Epidermal melanocyte (primary cell): ENCODE data around the gene ITPKA.

Experiments used
- DNase-seq: peaks from one replicate; pipeline ENCODE4 v3.0.0; 2011; ENCODE audit warnings: low spot score; ENCODE audit not compliant: insufficient read length

ITPKA gene

DNA sequence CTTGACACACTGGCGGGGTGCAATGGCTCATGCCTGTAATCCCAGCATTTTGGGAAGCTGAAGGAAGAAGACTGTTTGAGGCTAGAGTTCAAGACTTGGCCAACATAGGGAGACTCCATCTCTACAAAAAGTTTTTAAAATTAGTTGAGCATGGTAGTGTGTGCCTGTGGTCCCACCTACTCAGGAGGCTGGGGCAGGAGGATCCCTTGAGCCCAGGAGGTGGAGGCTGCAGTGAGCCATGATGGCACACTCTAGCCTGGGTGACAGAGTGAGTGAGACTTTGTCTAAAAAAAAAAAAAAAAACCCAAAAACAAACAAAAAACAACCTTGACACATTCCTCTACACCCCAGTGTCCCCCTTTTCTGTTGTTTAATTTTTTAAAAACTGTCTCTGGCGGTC, 4.0 kb upstream of the ITPKA start:
- no peak for DNase-seq

- DNase-seq: peak; percentile 75
These were observed 3.3 kb upstream of the ITPKA start for GRCh38 chr15:41490355-41490754.

GRCh38 chr15:41491889-41492288, 1.8 kb upstream of the ITPKA start:
- no peak for DNase-seq

- no peak for DNase-seq
These were observed 973 bp upstream of the ITPKA start for GRCh38 chr15:41492597-41493204.

GRCh38 chr15:41493902-41494189, 172 bp downstream of the ITPKA start:
- no peak for DNase-seq

- no peak for DNase-seq
These were observed 682 bp downstream of the ITPKA start for GRCh38 chr15:41494190-41494921.

- no peak for DNase-seq
These were observed 1.5 kb downstream of the ITPKA start for GRCh38 chr15:41494922-41495735.

DNA sequence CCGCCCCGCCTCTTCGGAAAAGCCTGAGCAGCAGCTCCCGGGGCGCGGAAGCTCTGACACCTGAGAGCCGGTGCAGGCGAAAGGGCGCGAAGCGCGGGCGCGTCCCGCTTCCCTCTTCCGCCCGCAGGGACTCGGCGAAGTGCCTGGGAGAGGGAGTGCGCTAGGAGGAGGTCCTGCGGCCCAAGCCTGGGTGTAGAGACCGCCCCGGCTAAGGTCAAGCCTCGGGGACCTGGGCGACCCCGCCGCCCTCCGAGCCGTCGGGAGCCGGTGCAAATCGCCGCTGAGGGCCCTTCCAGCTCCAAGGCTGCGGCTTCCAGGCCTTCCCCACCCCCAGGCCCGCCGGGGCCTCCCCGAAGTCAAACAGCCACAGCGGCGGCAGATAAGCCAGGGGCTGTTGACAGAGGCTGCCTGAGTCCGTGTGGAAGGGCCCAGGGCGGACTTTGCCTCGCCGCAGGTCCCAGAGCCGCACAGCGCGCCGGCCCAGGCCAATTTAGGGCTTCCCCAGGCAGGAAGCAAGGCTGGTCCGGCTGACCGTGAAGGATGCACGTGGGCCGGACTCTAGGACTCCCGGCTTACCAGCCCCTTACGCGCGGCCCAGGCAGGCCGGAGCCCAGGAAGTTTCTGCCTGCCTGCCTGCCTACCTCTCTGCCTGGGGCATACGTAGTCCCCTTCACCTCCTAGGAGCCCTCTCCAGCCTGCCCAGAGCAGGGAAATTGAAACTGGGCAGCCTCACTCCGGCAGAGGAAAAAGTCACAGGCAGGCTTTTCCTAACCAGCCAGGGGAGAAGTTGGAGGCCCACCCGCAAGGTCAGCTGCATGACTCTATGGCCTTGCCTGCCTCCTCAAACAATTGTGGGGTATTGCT, 2.3 kb downstream of the ITPKA start:
- DNase-seq: no peak

GRCh38 chr15:41498657-41499056, 5.0 kb downstream of the ITPKA start:
- DNase-seq: no peak

DNA sequence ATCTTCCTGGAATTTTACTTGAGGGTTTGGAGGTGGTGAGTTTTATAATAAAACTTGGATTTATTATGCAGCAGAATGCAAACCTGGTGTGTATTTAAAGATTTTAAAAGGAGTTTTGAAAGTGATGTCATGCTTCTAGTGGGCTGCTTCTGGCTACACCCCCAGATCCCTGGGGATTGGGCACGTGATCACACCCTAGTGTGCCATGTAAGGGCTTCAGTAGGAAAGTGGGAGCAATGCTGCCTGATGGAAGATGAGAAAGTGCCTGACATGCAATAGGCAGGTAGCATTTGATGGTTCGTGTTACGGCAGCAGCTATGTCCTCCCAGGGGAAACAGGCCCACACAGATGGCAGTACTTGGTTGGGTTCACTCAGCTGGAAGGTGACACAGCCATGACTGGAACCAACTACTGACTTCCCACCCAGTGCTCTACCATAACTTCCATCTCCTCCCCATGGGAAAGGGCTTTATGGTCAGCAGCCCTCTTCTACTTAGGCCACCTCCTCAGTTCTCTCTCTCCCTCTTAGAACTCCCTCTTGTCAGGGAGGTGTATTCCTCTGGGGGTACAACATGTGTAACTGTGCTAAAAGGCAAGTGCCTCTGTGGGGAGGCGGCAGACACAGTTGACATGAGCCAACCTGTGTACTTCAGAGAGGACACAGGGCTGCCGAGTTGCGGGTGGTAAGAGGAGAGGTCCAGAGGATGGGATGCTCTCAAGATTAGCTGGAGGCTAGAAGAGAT, 5.6 kb downstream of the ITPKA start:
- no peak for DNase-seq

DNA sequence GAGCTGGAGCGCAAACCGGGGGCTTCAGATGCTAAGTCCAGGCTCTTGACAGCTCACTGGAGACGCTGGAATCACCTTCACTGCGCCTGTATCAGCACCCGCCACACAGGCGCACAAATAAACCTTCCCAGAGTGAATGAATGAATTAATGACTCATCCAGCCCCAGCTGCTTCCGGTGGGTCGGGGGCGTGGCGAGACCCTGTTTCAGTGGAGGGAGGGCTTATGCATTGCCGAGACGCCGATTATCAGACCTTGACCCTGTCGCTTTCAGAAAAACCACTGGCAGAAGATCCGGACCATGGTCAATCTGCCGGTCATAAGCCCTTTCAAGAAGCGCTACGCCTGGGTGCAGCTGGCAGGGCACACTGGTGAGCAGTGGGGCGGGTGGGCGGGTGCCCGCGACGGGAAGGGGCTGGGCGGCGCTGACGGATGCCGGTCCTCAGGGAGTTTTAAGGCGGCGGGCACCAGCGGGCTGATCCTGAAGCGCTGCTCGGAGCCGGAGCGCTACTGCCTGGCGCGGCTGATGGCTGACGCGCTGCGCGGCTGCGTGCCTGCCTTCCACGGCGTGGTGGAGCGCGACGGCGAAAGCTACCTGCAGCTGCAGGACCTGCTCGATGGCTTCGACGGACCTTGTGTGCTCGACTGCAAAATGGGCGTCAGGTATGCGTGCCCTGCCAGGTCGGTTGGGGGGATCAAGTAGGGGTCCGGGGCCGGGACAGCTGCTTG, 7.7 kb downstream of the ITPKA start:
- no peak for DNase-seq

DNA sequence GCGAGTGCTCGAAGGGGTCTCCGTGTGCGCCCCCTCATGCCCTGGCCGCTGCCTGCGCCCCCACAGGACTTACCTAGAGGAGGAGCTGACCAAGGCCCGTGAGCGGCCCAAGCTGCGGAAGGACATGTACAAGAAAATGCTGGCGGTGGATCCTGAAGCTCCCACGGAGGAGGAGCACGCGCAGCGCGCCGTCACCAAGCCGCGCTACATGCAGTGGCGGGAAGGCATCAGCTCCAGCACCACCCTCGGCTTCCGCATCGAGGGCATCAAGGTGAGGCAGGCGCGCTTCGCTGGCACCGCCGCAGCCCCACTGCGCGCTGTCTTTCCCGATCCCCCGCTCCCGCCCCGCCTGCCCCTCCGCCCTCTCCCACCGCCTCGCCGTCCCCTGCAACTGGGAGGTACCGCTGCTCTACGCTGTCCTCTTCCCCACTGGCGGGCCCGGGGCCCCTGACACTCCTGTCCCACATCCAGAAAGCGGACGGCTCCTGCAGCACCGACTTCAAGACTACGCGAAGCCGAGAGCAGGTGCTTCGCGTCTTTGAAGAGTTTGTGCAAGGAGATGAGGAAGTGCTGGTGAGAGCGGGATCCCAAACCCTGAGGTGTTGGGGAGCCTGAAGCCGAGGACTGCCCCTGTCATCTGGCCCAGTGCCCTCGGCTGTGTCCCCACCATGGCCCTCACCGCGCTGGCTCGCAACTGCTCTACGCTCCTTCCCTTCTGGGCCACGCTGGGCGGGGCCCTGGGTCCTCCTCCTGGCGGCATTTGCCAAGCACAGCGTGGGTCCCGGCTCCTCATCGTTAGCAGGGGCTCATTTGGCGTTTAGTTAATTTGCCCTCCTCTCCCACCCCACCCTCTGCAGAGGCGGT, 8.5 kb downstream of the ITPKA start:
- no peak for DNase-seq

DNA sequence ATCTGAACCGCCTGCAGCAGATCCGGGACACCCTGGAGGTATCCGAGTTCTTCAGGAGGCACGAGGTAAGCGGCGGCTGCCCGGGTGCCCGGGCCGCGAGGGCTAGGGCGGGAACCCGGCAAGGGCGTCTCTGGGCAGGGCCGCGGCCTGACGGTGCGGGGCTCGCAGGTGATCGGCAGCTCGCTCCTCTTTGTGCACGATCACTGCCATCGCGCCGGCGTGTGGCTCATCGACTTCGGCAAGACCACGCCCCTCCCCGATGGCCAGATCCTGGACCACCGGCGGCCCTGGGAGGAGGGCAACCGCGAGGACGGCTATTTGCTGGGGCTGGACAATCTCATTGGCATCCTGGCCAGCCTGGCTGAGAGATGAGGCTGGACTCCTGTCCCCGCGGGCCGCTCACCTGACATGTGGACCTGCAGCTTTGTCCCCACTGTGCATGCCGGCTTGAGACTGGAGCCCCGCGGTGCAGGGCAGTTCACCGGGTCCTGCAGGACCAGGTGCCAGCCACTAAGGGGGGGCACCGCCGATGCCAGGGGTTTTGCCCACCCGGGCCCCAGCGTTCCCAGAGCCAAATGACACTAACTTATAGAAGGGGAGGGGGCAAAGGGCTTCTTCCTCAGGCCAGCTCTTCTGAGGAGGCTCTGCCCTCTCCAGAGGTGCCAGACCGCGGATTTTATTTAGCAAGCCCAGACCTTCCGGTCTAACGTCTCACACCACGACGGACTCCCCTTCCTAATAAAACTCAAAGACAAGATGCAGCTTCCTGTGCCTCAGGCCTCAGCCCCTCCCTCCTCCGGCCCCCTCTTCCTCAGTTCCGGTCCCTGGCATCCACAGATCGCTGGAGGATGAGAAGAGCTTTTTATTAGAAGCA, 9.4 kb downstream of the ITPKA start:
- DNase-seq: no peak

DNA sequence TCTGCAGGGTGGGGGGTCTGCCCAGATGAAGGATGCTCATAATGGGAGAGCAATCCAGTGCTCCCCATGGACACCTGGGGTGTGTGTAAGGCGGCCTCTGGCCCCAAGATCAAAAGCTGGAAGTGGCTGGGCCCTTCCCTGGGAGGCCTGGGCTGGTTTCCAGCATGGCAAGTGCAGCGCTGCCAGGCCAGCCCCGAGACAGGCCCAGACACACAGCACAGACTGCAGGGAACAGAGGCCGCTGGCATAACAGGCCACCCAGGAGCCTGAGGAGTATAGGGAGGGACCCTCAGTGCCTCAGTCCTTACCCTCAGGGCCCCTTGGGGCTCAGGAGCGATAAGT, 10.0 kb downstream of the ITPKA start:
- DNase-seq: no peak

- DNase-seq: no peak
These were observed 11.2 kb downstream of the ITPKA start for GRCh38 chr15:41504751-41505492.

GRCh38 chr15:41505776-41506175, 12.1 kb downstream of the ITPKA start:
- DNase-seq: no peak

- no peak for DNase-seq
These were observed 13.2 kb downstream of the ITPKA start for GRCh38 chr15:41506796-41507341.
